Measurements from ENCODE around the gene NSDHL.
A peak's percentile ranks its signal among the peaks of the same experiment; 100 is the strongest.
"Not testable (repeated sequence)": the region's sequence is repeated elsewhere in the genome, so short reads cannot be mapped to it uniquely, and the experiment has no call there.

NSDHL gene

GRCh38 chrX:152830312-152831305 lies at the start of gene NSDHL, which contains the start of gene CETN2:
TSS of gene NSDHL (plus strand) at chrX:152831063. CDS start at chrX:152846325, 15,262 bp downstream.
TSS of gene CETN2 (minus strand) at chrX:152830757. CDS start at chrX:152830710, 47 bp downstream.
- DNase-seq = peak; percentile 96

GRCh38 chrX:152787062-152787461 lies 43.8 kb upstream of the NSDHL start:
- not testable (repeated sequence) for DNase-seq

GRCh38 chrX:152798945-152799344 lies 31.9 kb upstream of the NSDHL start:
- DNase-seq = no peak

GRCh38 chrX:152806035-152806434 lies 24.8 kb upstream of the NSDHL start:
- no peak for DNase-seq

- no peak for DNase-seq
These were observed 20.5 kb upstream of the NSDHL start for GRCh38 chrX:152810403-152810802.

GRCh38 chrX:152813206-152813605 lies 17.7 kb upstream of the NSDHL start:
- no peak for DNase-seq

GRCh38 chrX:152814048-152814447 lies 16.8 kb upstream of the NSDHL start:
- DNase-seq = no peak

- DNase-seq = no peak
These were observed 13.6 kb upstream of the NSDHL start for GRCh38 chrX:152817078-152817764.

GRCh38 chrX:152818356-152818755 lies 12.5 kb upstream of the NSDHL start:
- DNase-seq = no peak

GRCh38 chrX:152819266-152819665 lies 11.6 kb upstream of the NSDHL start:
- DNase-seq = no peak

- no peak for DNase-seq
These were observed 11.1 kb upstream of the NSDHL start for GRCh38 chrX:152819732-152820131.

- peak; percentile 7 for DNase-seq
These were observed 9.6 kb upstream of the NSDHL start for GRCh38 chrX:152821145-152821765.

- no peak for DNase-seq
These were observed 8.3 kb upstream of the NSDHL start for GRCh38 chrX:152822383-152823086.

GRCh38 chrX:152823657-152824056 lies 7.2 kb upstream of the NSDHL start:
- no peak for DNase-seq

GRCh38 chrX:152824841-152825374 lies 6.0 kb upstream of the NSDHL start:
- DNase-seq = no peak

- DNase-seq = no peak
These were observed 528 bp downstream of the NSDHL start for GRCh38 chrX:152831391-152831790.

GRCh38 chrX:152832520-152832919 lies 1.7 kb downstream of the NSDHL start:
- DNase-seq = no peak

GRCh38 chrX:152833378-152833777 lies 2.5 kb downstream of the NSDHL start:
- DNase-seq = no peak

- not testable (repeated sequence) for DNase-seq
These were observed 4.6 kb downstream of the NSDHL start for GRCh38 chrX:152835470-152835869.

- no peak for DNase-seq
These were observed 12.0 kb downstream of the NSDHL start for GRCh38 chrX:152842772-152843338.

- no peak for DNase-seq
These were observed 13.0 kb downstream of the NSDHL start for GRCh38 chrX:152843852-152844251.

- no peak for DNase-seq
These were observed 13.4 kb downstream of the NSDHL start for GRCh38 chrX:152844256-152844655.

Measured in NCI-H345 (cell line).